Endodermal cell (in vitro differentiated cells): ENCODE measurements around the gene SEC14L1. TPM values are rescaled to one million over a fixed set of nuclear protein-coding genes. Genes with fewer than 3 reads are reported as not detected.

Experiments used
- DNase-seq: peaks from one replicate; pipeline ENCODE4 v3.0.0-alpha.2; 2017
- H3K27ac ChIP-seq: 2 replicates; pipeline ENCODE4 v1.5.1; 2013; ENCODE audit warnings: mild to moderate bottlenecking, low read depth, low read length, moderate library complexity
- H3K27me3 ChIP-seq: 2 replicates; pipeline ENCODE4 v1.6.1; 2013; ENCODE audit warnings: mild to moderate bottlenecking, low read length, moderate library complexity; ENCODE audit not compliant: insufficient read depth, control insufficient read depth, poor library complexity, severe bottlenecking
- H3K36me3 ChIP-seq: 2 replicates; pipeline ENCODE4 v1.7.0; 2013; ENCODE audit warnings: mild to moderate bottlenecking, low read length, moderate library complexity; ENCODE audit not compliant: control insufficient read depth, insufficient read depth
- H3K4me1 ChIP-seq: one replicate; pipeline ENCODE4 v1.7.0; 2013; ENCODE audit warnings: low read length; ENCODE audit not compliant: control insufficient read depth, insufficient read depth
- H3K4me3 ChIP-seq: 2 replicates; pipeline ENCODE4 v1.5.1; 2013; ENCODE audit warnings: mild to moderate bottlenecking, low read length, moderate library complexity
- H3K9ac ChIP-seq: 2 replicates; pipeline ENCODE4 v1.6.1; 2013; ENCODE audit warnings: mild to moderate bottlenecking, low read length, moderate library complexity; ENCODE audit not compliant: poor library complexity, severe bottlenecking; ENCODE audit errors: extremely low read depth
- H3K9me3 ChIP-seq: 2 replicates; pipeline ENCODE4 v1.6.1; 2013; ENCODE audit warnings: mild to moderate bottlenecking, low read length, moderate library complexity; ENCODE audit not compliant: control insufficient read depth
- H3K27ac Mint-ChIP-seq: 2 replicates; pipeline ENCODE4 v1.8.0; 2020; ENCODE audit warnings: mixed read lengths
- H3K27me3 Mint-ChIP-seq: 2 replicates; pipeline ENCODE4 v1.8.0; 2021; ENCODE audit warnings: mild to moderate bottlenecking, mixed read lengths; ENCODE audit not compliant: insufficient read depth
- H3K36me3 Mint-ChIP-seq: 2 replicates; pipeline ENCODE4 v1.8.0; 2020; ENCODE audit warnings: low read depth, mixed read lengths
- H3K4me1 Mint-ChIP-seq: 2 replicates; pipeline ENCODE4 v1.8.0; 2020; ENCODE audit warnings: mixed read lengths
- H3K4me3 Mint-ChIP-seq: 2 replicates; pipeline ENCODE4 v1.8.0; 2020; ENCODE audit warnings: mild to moderate bottlenecking, moderate library complexity, mixed read lengths
- H3K9me3 Mint-ChIP-seq: 2 replicates; pipeline ENCODE4 v1.8.0; 2020; ENCODE audit warnings: mild to moderate bottlenecking, mixed read lengths
- CTCF ChIP-seq: fragments of 200-600 bp; sonication (generic); conservative IDR thresholded peaks from 2 replicates; pipeline ENCODE4 v1.5.0; 2021; ENCODE audit warnings: antibody characterized with exemption, mild to moderate bottlenecking
- WGBS, 2 experiments: methylation state at CpG; one replicate each; pipeline versions ENCODE4 v1.1.5 to v1.1.7; 2013; ENCODE audit warnings: missing lambda C conversion rate in 2 of 2, mixed read lengths in 1 of 2; ENCODE audit not compliant: insufficient coverage in 1 of 2, insufficient read length in 1 of 2; 5-methylcytosine and 5-hydroxymethylcytosine counted together
- total RNA-seq, 2 donors: library from RNA; stranded (reverse); fragmentation: NEBNext Ultra II Directional in 1 of 2; extraction: Animal tissue kit (Norgen Biotek cat#: 25700) in 1 of 2; gene quantifications; 2 replicates in 1 of 2; 3 replicates in 1 of 2; pipeline ENCODE4 v1.2.1, GENCODE V29; 2021

The SEC14L1 gene
- total RNA-seq, 2 donors from 2014 or later = 77.0 to 87.4 TPM

- no peak overlapping the region for H3K4me3 Mint-ChIP-seq
- 87 to 93% methylated on average over 9 to 11 of the region's 11 CpGs for WGBS, 2 experiments
These were observed 90.5 kb downstream of the SEC14L1 start for GRCh38 chr17:77231076-77231871.

GRCh38 chr17:77233127-77233526, 92.4 kb downstream of the SEC14L1 start:
- H3K27ac Mint-ChIP-seq = no peak overlapping the region

More at GRCh38 chr17:77231076-77231871, 90.5 kb downstream of the SEC14L1 start:
- Histone ChIP-seq H3K27me3 (no peaks in the 10 kb centered on the region), H3K4me1 (no peaks in the 10 kb centered on the region), H3K9ac (no peak overlapping the region), H3K36me3 (no peaks in the 10 kb centered on the region), H3K27ac (no peak overlapping the region), H3K9me3 (no peaks in the 10 kb centered on the region), H3K4me3 (no peak overlapping the region)
- H3K27ac Mint-ChIP-seq = no peak overlapping the region
- DNase-seq = no peak
- peaks cover 9% of the 10 kb centered on the region for H3K4me1 Mint-ChIP-seq
- no peaks in the 10 kb centered on the region for H3K36me3 Mint-ChIP-seq
- H3K9me3 Mint-ChIP-seq = no peaks in the 10 kb centered on the region
- no peaks in the 10 kb centered on the region for H3K27me3 Mint-ChIP-seq
- TF ChIP-seq CTCF = no peak

GRCh38 chr17:77233635-77234334, 93.0 kb downstream of the SEC14L1 start:
- peak; percentile 63 for DNase-seq
- Mint-ChIP-seq H3K36me3 (no peaks in the 10 kb centered on the region), H3K27me3 (no peaks in the 10 kb centered on the region), H3K4me1 (peaks cover 2% of the 10 kb centered on the region), H3K9me3 (no peaks in the 10 kb centered on the region), H3K27ac (no peak overlapping the region), H3K4me3 (no peak overlapping the region)
- no peak overlapping the region for H3K9ac ChIP-seq
- H3K9me3 ChIP-seq = no peaks in the 10 kb centered on the region
- no peak overlapping the region for H3K4me3 ChIP-seq
- no peak for TF ChIP-seq CTCF
- WGBS, 2 experiments = 95 to 96% methylated on average over 18 to 21 of the region's 21 CpGs
- no peaks in the 10 kb centered on the region for H3K4me1 ChIP-seq
- no peaks in the 10 kb centered on the region for H3K27me3 ChIP-seq
- H3K36me3 ChIP-seq = no peaks in the 10 kb centered on the region
- H3K27ac ChIP-seq = no peak overlapping the region

More at GRCh38 chr17:77233127-77233526, 92.4 kb downstream of the SEC14L1 start:
- Histone ChIP-seq H3K9ac (no peak overlapping the region), H3K9me3 (no peaks in the 10 kb centered on the region), H3K36me3 (no peaks in the 10 kb centered on the region), H3K4me3 (no peak overlapping the region), H3K27me3 (no peaks in the 10 kb centered on the region), H3K4me1 (no peaks in the 10 kb centered on the region), H3K27ac (no peak overlapping the region)
- H3K4me3 Mint-ChIP-seq = no peak overlapping the region
- 97 to 98% methylated on average over 10 of the region's 10 CpGs for WGBS, 2 experiments
- no peaks in the 10 kb centered on the region for H3K9me3 Mint-ChIP-seq
- peaks cover 8% of the 10 kb centered on the region for H3K4me1 Mint-ChIP-seq
- H3K27me3 Mint-ChIP-seq = no peaks in the 10 kb centered on the region
- no peak for DNase-seq
- H3K36me3 Mint-ChIP-seq = no peaks in the 10 kb centered on the region
- no peak for TF ChIP-seq CTCF
